ENCODE data around the gene COL6A2. TPM values are rescaled to one million over a fixed set of nuclear protein-coding genes. Genes with fewer than 3 reads are reported as not detected.

Gene COL6A2
- total RNA-seq, 1 experiment from 2014 or later = 129 TPM

GRCh38 chr21:46120301-46121285, 22.7 kb downstream of the COL6A2 start:
- Mint-ChIP-seq H3K4me3 (no peak overlapping the region), H3K9me3 (no peaks in the 10 kb centered on the region), H3K27ac (no peak overlapping the region), H3K36me3 (ENCODE audit: insufficient read depth in 1 of 3, low read depth in 3 of 3) (peaks cover 9 to 45% (median 11%) of the 10 kb centered on the region in 3 experiments), H3K27me3 (ENCODE audit: low read depth) (no peaks in the 10 kb centered on the region), H3K4me1 (no peaks in the 10 kb centered on the region)
- H4K8ac ChIP-seq (replicated peaks; ENCODE audit: insufficient read length, low read depth, low read length) = no peak overlapping the region
- no peak overlapping the region; the same call in 1 of the 2 replicates for H3K14ac ChIP-seq (ENCODE audit: insufficient read depth, low read length)
- H2AK5ac ChIP-seq (ENCODE audit: insufficient read length, low read length) = no peak overlapping the region
- H3K27ac ChIP-seq (ENCODE audit: insufficient read length, low read depth, low read length) = no peak overlapping the region
- H3K27me3 ChIP-seq (ENCODE audit: insufficient read depth, low read length) = no peaks in the 10 kb centered on the region
- H3T11ph ChIP-seq (ENCODE audit: low read length) = no peak overlapping the region
- no peak overlapping the region for H3K18ac ChIP-seq (ENCODE audit: insufficient read length, low read depth, low read length)
- H4K91ac ChIP-seq (ENCODE audit: insufficient read length, low read depth, low read length) = no peak overlapping the region
- no peak overlapping the region for H3K4ac ChIP-seq (ENCODE audit: low read depth, low read length)
- no peak for TF ChIP-seq CTCF (conservative IDR thresholded peaks at IDR 0.05)
- H2AFZ ChIP-seq (ENCODE audit: low read length) = no peak overlapping the region
- H3K9me3 ChIP-seq (ENCODE audit: control insufficient read depth, low read depth, low read length) = no peaks in the 10 kb centered on the region
- no CpG with 5 or more reads among the region's 26 CpGs for WGBS (ENCODE audit: extremely low coverage, insufficient read length, low lambda C conversion rate)
- H3K23ac ChIP-seq (ENCODE audit: insufficient read length, low read depth, low read length) = no peak overlapping the region
- no peak overlapping the region for H2BK15ac ChIP-seq (ENCODE audit: low read depth, low read length)
- H3K4me1 ChIP-seq (ENCODE audit: insufficient read depth, low read length) = no peaks in the 10 kb centered on the region
- no peaks in the 10 kb centered on the region for H3K23me2 ChIP-seq (ENCODE audit: insufficient read length, low read depth, low read length, poor library complexity, severe bottlenecking)
- H3K9ac ChIP-seq (ENCODE audit: extremely low read depth, insufficient read length, low read length) = no peak overlapping the region
- no peak overlapping the region for H2BK120ac ChIP-seq (ENCODE audit: low read depth, low read length, poor library complexity, severe bottlenecking)
- H4K20me1 ChIP-seq (ENCODE audit: control insufficient read depth, insufficient read depth, insufficient read length) = no peaks in the 10 kb centered on the region
- no peak overlapping the region for H3K4me2 ChIP-seq (ENCODE audit: insufficient read depth, insufficient read length, low read length)
- H2BK20ac ChIP-seq (ENCODE audit: low read depth, low read length, poor library complexity, severe bottlenecking) = no peak overlapping the region
- no peak overlapping the region for H4K5ac ChIP-seq (ENCODE audit: insufficient read length, low read depth, low read length)
- H2BK5ac ChIP-seq (ENCODE audit: insufficient read length, low read length) = no peak overlapping the region
- DNase-seq = peak; percentile 21
- H3K79me1 ChIP-seq (ENCODE audit: insufficient read depth, low read depth, low read length, poor library complexity, severe bottlenecking) = no peaks in the 10 kb centered on the region
- no peak overlapping the region for H3K56ac ChIP-seq (ENCODE audit: insufficient read length, low read depth, low read length)
- no peaks in the 10 kb centered on the region for H3K79me2 ChIP-seq (ENCODE audit: insufficient read depth, low read length)
- H2BK12ac ChIP-seq (ENCODE audit: insufficient read length, low read depth, low read length) = no peak overlapping the region

Measured in H9 (cell line).